GM12874 (cell line): ENCODE data around the gene C14orf180.

ENCODE experiments used
- TF ChIP-seq, protein P1 (sequence below): IDR thresholded peaks from 2 replicates; pipeline ENCODE4 v1.5.1; 2011; ENCODE audit warnings: low read depth, mild to moderate bottlenecking, control low read depth, low read length, moderate library complexity; ENCODE audit not compliant: insufficient read depth

Gene C14orf180

DNA sequence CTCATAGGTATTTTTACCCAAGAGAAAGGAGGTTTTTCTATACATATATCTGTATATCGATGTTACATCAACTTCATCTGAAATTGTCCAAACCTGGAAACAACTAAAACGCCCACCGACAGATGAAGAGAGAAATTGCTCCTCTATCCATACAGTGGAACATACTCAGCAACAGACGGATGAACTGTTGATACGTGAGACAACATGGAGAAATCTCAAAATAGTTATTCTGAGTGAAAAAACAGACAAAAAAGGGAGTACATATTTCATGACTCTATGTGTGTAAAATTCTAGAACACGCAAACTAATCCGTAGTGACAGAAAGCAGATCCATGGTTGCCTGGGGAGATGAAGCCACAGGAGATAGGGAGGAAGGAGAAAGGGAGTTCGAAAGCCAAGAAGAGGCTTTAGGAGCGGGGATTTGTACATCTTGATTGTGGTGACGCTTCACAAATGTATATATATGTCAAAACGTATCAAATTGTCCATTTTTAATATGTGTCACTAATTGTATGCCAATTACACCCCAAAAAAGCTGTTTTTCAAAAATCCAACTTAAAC is 37.6 kb upstream of the C14orf180 start:
- TF ChIP-seq, protein P1, sequence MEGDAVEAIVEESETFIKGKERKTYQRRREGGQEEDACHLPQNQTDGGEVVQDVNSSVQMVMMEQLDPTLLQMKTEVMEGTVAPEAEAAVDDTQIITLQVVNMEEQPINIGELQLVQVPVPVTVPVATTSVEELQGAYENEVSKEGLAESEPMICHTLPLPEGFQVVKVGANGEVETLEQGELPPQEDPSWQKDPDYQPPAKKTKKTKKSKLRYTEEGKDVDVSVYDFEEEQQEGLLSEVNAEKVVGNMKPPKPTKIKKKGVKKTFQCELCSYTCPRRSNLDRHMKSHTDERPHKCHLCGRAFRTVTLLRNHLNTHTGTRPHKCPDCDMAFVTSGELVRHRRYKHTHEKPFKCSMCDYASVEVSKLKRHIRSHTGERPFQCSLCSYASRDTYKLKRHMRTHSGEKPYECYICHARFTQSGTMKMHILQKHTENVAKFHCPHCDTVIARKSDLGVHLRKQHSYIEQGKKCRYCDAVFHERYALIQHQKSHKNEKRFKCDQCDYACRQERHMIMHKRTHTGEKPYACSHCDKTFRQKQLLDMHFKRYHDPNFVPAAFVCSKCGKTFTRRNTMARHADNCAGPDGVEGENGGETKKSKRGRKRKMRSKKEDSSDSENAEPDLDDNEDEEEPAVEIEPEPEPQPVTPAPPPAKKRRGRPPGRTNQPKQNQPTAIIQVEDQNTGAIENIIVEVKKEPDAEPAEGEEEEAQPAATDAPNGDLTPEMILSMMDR = no peak

DNA sequence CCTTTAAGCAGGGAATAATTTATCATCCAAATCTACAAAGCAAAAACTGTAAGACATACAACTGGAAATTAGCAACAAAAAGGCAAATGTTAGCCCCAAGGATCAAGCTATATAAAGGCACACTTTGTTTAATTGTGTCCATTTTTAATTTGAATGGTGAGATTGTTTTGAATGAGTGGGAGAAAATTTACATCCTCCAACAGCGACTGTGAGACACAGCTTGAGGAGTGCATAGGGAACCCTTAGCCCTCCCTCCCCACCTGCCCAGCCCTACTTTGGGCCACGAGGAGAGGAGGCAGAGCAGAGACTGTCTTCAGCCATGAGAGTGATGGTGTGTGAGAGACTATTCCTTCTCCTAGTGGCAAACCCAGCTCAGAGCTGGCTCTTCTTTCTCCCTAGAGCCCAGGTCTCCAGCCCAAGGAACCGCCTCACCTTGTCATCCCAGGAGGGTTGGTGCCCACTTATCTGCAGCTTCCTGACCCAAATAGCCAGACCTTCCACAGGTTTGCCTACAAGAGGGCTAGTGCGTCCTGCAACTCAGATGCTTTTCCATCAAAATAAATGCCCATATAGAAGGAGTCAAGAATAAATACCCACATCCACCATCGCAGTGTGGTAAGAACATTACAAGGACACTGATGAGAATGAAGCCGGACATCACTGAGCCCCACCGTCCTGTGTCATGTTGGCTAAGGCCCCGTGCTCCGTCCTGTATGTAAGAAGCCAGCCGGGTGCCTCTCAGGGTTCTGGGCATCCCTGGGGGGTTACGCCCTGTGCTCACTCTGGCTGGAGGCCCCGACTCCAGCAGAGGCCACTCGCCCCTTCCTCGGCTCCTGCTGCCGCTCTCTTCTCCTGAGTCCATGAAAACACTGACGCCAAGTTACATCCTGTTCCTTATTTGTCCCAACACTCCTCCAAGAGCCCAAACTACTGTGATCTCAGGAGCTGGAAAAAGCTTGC is 36.4 kb upstream of the C14orf180 start:
- TF ChIP-seq, protein P1 = no peak

DNA sequence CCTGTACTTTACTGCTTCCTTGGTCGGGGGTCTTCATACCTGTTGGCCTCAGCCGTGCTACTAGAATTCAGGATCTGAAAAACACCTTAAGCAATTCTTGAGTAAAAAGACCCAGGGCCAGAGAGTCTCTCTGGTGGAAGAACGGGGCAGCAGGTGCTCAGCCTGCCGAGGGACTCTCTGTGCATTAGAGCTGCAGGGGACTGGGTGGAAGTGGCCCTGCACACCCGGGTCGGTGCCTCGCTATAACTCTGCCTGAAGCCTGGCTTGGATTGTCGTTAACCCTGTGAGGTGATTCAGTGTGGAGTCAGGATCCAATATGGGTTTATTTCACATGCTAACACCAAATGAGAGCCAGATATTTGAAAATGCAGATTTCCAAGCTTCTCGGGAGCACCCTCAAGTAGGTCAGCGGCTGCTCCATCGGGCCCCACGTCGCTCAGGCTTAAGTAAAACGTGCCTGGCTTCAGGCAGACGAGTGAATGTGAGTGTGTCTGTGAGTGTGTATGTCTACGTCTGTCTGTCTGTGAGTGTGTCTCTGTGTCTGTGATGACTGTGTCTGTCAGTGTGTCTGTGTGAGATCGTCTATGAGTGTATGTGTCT is 35.1 kb upstream of the C14orf180 start:
- TF ChIP-seq, protein P1 = no peak

DNA sequence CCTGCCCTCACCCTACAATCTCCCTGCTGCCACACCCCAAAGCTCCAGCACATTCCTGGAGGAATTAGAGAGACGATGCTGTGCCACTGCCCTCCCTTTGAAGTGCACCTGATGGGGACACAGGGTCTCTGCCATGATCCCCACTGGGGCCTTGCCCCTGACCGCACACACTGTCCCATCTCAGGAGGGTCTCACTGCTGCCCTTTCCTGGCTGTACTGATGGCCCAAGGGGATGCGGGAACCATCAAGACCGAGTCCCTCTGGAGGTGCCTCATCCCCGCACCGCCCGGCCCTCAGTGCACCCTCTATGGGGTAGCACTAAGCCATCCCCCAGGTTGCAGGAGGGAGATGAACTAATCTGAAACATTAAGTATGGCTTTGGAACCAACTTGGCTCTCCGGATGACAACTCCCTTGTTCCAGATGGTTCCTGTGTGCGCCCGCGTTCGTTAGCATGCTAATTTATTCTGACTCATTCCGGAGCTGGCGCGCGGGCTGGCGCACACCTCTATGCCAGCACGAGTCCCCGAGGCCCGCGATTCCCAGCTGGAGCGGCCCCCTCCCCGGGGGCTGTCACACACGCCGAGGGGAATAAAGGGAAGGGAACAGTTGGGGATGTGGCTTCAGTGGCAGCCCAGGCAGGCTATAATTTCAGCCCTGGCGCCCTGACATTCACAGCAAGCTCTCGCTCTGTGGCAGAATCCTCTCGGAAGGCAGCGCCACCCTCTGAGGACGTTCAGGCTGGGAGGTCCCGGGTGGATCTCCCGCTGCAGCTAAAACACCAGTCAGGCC is 34.2 kb upstream of the C14orf180 start:
- TF ChIP-seq, protein P1 = no peak

DNA sequence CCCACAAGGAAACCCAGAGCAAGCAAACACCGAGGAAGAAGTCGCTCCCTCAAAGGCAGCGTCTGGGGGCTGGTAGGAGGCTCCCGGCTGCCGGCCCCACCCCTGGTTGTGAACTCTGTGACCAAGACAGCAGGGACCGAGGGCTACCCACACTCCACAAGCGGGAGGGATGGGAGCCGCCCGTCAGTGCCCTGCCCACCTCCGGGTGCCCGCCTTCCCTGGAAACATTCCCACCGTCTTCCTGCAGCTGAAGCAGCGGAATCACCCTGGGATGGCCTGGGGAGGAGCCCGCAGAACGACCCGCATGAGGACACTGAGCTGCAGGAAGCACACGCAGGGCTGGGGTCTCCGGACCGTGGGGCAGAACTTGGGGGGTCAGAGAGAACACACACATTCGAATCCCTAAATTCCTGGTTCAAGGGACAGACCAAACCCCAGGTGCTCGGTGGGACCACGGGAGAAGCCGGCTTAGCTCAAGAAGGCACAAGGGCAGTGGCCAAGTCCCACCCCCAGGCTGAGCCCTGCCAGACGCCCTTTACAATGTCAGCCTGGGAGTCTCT is 33.5 kb upstream of the C14orf180 start:
- TF ChIP-seq, protein P1 = no peak

DNA sequence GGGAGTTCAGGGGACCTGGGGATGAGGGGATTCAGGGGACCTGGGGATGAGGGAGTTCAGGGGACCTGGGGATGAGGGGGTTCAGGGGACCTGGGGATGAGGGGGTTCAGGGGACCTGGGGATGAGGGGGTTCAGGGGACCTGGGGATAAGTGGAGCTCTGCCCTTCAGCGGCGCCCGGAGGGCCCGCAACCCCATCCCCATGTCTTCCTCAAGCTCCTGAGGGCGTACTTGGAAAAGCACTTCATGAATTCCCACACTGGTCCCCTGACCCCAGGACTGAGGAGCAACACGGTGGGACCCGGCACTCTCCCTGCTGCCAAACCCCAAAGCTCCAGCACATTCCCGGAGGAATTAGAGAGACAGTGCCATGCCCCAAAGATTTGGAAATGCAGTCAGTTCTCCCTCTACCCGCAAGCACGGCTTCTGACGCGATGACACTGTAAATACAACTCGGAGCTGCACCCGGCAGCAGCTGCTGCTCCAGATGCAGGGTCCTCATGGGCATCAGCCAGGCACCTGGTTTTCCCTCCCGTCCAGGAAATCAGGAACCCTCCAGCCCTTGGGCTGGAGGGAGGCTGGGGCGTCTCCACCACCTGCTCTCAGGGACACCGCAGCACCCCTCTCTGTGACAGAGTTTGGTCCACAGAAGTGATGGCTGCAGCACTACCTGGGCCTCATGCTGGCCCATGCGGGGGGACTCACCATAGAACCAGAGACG is 32.8 kb upstream of the C14orf180 start:
- TF ChIP-seq, protein P1 = no peak
